Esophagus muscularis mucosa (tissue), 4 donors: Measurements from ENCODE around the gene LTV1.
"Not testable (repeated sequence)": the region's sequence is repeated elsewhere in the genome, so short reads cannot be mapped to it uniquely, and the experiment has no call there.

Experiments used
- CTCF ChIP-seq, 3 experiments: fragments of 200-600 bp in 2 of 3; fragments of 450-650 bp in 1 of 3; sonication (generic) in 2 of 3; IDR thresholded peaks; one replicate each; pipeline ENCODE4 v1.5.1; 2017 to 2019; ENCODE audit warnings: antibody characterized with exemption in 3 of 3, mild to moderate bottlenecking in 2 of 3, moderate library complexity in 1 of 3
- EP300 ChIP-seq: sonication (generic); formaldehyde crosslinking; IDR thresholded peaks from one replicate; pipeline ENCODE4 v1.6.1; 2017; ENCODE audit warnings: antibody characterized with exemption
- POLR2A ChIP-seq: fragments of 450-650 bp; IDR thresholded peaks from one replicate; pipeline ENCODE4 v1.6.1; 2017; ENCODE audit warnings: antibody characterized with exemption, moderate library complexity, mild to moderate bottlenecking, low read depth
- POLR2AphosphoS5 ChIP-seq, 2 donors: sonication (generic); formaldehyde crosslinking; IDR thresholded peaks; one replicate each; pipeline ENCODE4 v1.6.1; 2017; ENCODE audit warnings: antibody characterized with exemption in 2 of 2

GRCh38 chr6:143874503-143874902 is 31.4 kb downstream of the LTV1 start:
- not testable (repeated sequence) for TF ChIP-seq CTCF (IDR thresholded peaks at IDR 0.05); POLR2AphosphoS5 (IDR thresholded peaks at IDR 0.05); POLR2A; EP300
